Skeletal muscle tissue (tissue), 4 donors: ENCODE measurements around the gene HSD17B14. TPM values are rescaled to one million over a fixed set of nuclear protein-coding genes. Genes with fewer than 3 reads are reported as not detected.

Experiments
- H3K27ac ChIP-seq: one replicate; pipeline ENCODE4 v1.7.0; 2013; ENCODE audit warnings: mild to moderate bottlenecking, low read depth, low read length, inconsistent platforms
- H3K27me3 ChIP-seq, 3 donors: one replicate each; pipeline ENCODE4 v1.7.0; 2013; ENCODE audit warnings: low read length in 3 of 3; ENCODE audit not compliant: control insufficient read depth in 3 of 3, insufficient read depth in 3 of 3
- H3K36me3 ChIP-seq, 3 donors: one replicate each; pipeline ENCODE4 v1.7.0; 2013; ENCODE audit warnings: low read length in 3 of 3; ENCODE audit not compliant: control insufficient read depth in 3 of 3, insufficient read depth in 3 of 3
- H3K4me1 ChIP-seq, 3 donors: one replicate each; pipeline ENCODE4 v1.7.0; 2013; ENCODE audit warnings: low read length in 3 of 3, mild to moderate bottlenecking in 3 of 3; ENCODE audit not compliant: control insufficient read depth in 3 of 3, insufficient read depth in 3 of 3
- H3K4me3 ChIP-seq, 3 donors: one replicate each; pipeline ENCODE4 v1.7.0; 2013; ENCODE audit warnings: low read length in 3 of 3
- H3K9ac ChIP-seq, 3 donors: one replicate each; pipeline ENCODE4 v1.7.0; 2013; ENCODE audit warnings: low read length in 3 of 3, mild to moderate bottlenecking in 3 of 3, moderate library complexity in 2 of 3, low read depth in 1 of 3
- H3K9me3 ChIP-seq, 3 donors: one replicate each; pipeline ENCODE4 v1.7.0; 2013; ENCODE audit warnings: low read length in 3 of 3; ENCODE audit not compliant: control insufficient read depth in 3 of 3
- total RNA-seq: library from RNA; depleted of rRNA; stranded (reverse); fragments of >200 nt; gene quantifications from one replicate; pipeline ENCODE4 v1.2.3, GENCODE V29; 2014
- donor health status: Osteomylitis.

Gene HSD17B14
- total RNA-seq, 1 donor from 2014 or later = 0.52 TPM

- Histone ChIP-seq H3K4me1 (peaks cover 9 to 28% (median 28%) of the 10 kb centered on the region in 3 donors), H3K27me3 (no peaks in the 10 kb centered on the region), H3K36me3 (peaks cover 0 to 7% (median 3%) of the 10 kb centered on the region in 3 donors), H3K27ac (no peak overlapping the region), H3K9ac (no peak overlapping the region), H3K9me3 (no peaks in the 10 kb centered on the region), H3K4me3 (no peak overlapping the region)
Observed at GRCh38 chr19:48805452-48805851, 30.8 kb downstream of the HSD17B14 start.

DNA sequence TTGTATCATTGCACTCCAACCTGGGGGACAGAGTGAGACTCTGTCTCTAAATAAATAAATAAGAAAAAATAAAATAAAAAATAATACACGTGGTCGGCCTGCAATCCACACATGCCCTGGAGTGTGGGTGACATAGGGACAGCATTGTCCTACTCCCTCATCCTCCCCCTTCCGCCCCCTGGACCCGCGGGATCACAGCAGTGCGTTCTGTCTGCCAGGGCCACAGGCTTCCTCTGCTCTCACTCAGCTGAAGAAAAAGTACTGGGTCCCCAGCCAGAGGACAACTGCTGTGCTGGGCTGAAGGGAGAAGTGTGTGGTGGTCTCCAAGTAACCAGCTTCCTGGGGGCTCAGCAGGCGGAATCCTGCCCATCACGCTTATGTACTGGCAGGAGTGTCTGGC is 31.8 kb downstream of the HSD17B14 start:
- peaks cover 0 to 21% (median 18%) of the 10 kb centered on the region in 3 donors for H3K4me1 ChIP-seq
- no peak overlapping the region for H3K9ac ChIP-seq
- H3K27ac ChIP-seq = no peak overlapping the region
- H3K4me3 ChIP-seq = no peak overlapping the region
- no peaks in the 10 kb centered on the region for H3K27me3 ChIP-seq
- peaks cover 0 to 10% (median 3%) of the 10 kb centered on the region in 3 donors for H3K36me3 ChIP-seq
- no peaks in the 10 kb centered on the region for H3K9me3 ChIP-seq

- H3K27me3 ChIP-seq = no peaks in the 10 kb centered on the region
- H3K4me3 ChIP-seq = no peak overlapping the region
- no peaks in the 10 kb centered on the region for H3K9me3 ChIP-seq
- peaks cover 0 to 10% (median 9%) of the 10 kb centered on the region in 3 donors for H3K4me1 ChIP-seq
- H3K9ac ChIP-seq = no peak overlapping the region
- H3K27ac ChIP-seq = no peak overlapping the region
- H3K36me3 ChIP-seq = peaks cover 0 to 11% (median 7%) of the 10 kb centered on the region in 3 donors
Observed at GRCh38 chr19:48802623-48803022, 33.7 kb downstream of the HSD17B14 start.

DNA sequence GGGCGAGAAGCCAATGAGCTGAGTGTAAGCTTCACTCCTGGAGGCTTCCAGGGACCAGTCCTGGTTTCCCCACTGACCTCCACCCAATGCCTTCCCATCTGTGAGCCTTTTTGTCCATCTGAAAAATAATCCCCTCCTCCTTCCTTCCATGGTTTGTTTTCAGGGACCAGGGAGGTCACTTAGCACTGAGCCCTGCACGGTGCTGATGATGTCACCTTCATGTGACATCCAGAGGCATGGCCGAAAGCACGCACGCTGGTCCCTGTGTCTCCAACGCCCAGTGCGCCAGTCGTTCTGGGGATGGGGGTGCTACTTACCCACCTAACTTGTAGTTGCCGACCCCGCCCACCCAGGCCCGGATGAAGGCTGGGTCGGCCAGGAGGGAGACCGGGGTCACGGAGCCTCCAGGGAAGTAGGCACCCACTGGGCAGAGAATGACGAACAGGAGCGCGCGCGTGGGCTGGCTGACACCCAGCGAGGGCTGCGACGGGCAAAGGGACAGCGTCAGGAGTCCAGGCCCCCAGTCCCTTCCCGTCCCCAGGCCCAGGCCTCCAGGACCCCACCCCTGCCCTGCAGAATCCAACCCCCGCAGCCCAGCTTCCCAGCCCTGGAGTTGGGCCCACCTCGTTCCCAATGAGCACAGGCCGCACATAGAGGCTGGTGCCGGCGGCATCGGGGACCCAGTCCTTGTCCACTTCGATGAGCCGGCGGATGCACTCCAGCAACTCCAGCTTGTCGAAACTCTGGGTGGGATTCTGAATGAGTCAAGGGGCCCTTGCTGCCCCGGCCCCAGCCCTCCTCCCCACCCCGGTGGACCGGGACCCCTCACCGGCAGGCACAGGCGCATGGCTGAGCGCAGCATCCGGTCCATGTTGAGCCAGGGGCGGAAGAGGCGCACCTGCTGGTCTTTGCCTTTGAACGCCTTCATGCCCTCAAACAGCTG is 36.7 kb downstream of the HSD17B14 start:
- H3K4me3 ChIP-seq = no peak overlapping the region
- no peak overlapping the region for H3K9ac ChIP-seq
- no peaks in the 10 kb centered on the region for H3K27me3 ChIP-seq
- no peaks in the 10 kb centered on the region for H3K9me3 ChIP-seq
- H3K4me1 ChIP-seq = peaks cover 8 to 21% (median 16%) of the 10 kb centered on the region in 3 donors
- no peak overlapping the region for H3K27ac ChIP-seq
- H3K36me3 ChIP-seq = peaks cover 0 to 13% (median 9%) of the 10 kb centered on the region in 3 donors

DNA sequence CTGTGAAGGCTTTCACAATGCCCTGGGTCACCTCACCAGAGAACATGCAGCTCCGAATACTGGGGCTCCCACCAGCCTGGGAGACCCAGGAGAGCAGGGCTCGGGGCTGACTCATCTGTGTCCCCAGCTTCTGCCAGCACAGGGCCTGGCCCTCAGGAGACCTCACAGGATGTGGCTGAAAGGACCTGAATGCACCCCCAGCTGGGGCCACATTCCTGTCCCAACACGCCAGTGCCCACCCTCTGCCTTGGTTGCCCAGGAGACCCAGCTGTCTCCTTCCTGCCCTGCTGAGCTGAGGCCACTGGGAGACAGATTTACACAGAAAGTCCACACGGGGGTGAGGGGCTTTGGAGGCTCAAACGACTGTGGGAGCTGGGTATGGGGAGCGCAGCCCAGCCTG is 37.4 kb downstream of the HSD17B14 start:
- H3K4me3 ChIP-seq = no peak overlapping the region
- no peak overlapping the region for H3K27ac ChIP-seq
- H3K4me1 ChIP-seq = peaks cover 8 to 24% (median 18%) of the 10 kb centered on the region in 3 donors
- H3K36me3 ChIP-seq = peaks cover 0 to 13% (median 9%) of the 10 kb centered on the region in 3 donors
- H3K9me3 ChIP-seq = no peaks in the 10 kb centered on the region
- H3K27me3 ChIP-seq = no peaks in the 10 kb centered on the region
- H3K9ac ChIP-seq = peak overlapping the region in 1 of 3 donors; percentile 40

GRCh38 chr19:48797103-48797502 is 39.2 kb downstream of the HSD17B14 start:
- Histone ChIP-seq H3K36me3 (peaks cover 0 to 13% (median 9%) of the 10 kb centered on the region in 3 donors), H3K9me3 (no peaks in the 10 kb centered on the region), H3K4me1 (peaks cover 8 to 24% (median 18%) of the 10 kb centered on the region in 3 donors), H3K9ac (no peak overlapping the region), H3K27me3 (no peaks in the 10 kb centered on the region), H3K27ac (no peak overlapping the region), H3K4me3 (no peak overlapping the region)

DNA sequence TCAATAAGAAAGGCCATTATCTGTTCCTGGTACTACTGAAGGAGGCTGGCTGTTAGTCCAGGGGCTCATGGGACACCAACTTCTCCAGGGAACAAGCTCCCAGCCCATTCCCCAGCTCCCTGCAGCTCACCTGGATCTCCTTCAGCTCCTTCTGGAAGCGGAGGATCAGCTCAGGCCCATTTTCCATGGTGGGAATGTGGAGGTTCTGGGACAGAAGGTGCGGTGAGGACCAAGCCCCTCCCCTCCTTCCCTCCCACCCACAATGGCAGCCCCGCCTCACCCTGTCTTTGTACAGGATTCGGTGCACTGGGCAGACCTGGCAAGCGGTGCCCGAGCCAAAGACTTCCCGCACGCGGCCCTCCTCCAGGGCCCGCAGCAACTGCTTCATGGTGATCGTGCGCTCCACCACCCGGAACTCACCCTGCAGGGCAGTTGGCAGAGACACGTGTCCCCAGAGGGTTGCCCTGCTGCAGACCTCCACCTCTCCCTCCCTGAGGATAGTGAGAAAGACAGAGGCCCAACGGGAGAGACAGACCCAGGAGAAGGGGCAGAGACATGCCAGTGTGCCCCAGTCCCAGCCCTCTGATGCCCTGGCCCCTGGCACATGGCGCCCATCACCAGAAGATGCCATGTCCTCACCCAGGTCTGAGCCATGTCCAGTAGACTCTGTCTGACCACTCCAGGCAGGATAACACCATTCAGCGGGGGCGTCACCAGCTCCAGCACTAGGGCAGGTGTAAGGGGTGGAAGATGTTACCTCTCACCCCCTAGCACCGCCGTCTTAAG is 39.8 kb downstream of the HSD17B14 start:
- Histone ChIP-seq H3K4me1 (peaks cover 8 to 24% (median 18%) of the 10 kb centered on the region in 3 donors), H3K9ac (peak overlapping the region in 1 of 3 donors; percentile 28), H3K36me3 (peaks cover 0 to 13% (median 9%) of the 10 kb centered on the region in 3 donors), H3K27ac (peak overlapping the region; percentile 75), H3K4me3 (no peak overlapping the region), H3K9me3 (no peaks in the 10 kb centered on the region), H3K27me3 (no peaks in the 10 kb centered on the region)

DNA sequence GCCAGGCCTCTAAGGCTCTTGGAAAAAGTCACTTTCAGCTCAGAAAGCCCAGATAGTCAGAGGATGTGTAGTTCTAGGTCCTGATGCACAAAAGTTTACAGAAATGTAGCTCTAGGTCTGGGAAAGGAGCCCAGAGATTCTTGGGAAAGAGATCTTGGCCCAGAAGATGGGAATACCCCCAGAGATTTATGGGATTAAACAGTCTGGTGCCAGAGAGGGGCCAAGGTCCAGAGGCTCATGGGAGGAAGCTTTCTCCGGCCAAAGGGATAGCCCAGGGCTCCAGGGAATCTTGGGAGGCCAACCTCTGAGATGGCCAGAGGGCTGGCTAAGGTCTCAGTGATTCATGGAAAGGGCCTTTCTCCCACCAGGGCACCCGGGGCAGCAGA is 40.6 kb downstream of the HSD17B14 start:
- H3K9ac ChIP-seq = peak overlapping the region in 2 of 3 donors; percentile 4 to 28
- peaks cover 8 to 24% (median 18%) of the 10 kb centered on the region in 3 donors for H3K4me1 ChIP-seq
- H3K36me3 ChIP-seq = peaks cover 0 to 13% (median 9%) of the 10 kb centered on the region in 3 donors
- peak overlapping the region; percentile 75 for H3K27ac ChIP-seq
- H3K4me3 ChIP-seq = no peak overlapping the region
- no peaks in the 10 kb centered on the region for H3K27me3 ChIP-seq
- H3K9me3 ChIP-seq = no peaks in the 10 kb centered on the region

DNA sequence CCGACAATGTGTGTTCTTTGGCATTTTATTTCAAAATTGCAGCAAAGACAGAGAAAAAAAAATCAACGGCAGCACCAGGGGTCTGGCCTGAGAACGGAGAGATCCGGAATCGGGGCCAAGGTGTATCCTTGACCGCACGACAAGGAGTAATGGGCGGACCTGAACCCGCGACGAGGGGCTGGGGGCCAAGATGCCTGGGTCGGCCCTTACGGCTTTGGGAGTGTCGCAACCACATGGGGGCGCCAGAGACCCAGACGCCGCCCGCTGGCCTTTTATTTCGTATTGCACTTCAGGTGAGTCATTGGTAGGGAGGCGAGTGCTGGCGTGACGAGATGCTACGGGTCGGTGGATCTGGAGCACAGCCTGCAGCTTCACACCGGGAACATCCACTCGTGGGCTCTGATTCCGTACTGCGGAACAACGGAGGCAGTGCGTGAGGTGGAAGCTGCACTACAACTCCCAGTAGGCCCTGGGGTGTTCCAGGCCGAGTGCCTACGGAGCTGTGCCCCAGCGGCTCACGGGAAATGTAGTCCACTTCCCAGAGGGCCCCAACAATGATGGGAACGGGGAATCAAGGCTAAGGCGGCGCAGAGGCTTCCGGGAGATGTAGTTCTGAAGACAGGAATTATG is 41.1 kb downstream of the HSD17B14 start:
- Histone ChIP-seq H3K36me3 (peaks cover 0 to 13% (median 9%) of the 10 kb centered on the region in 3 donors), H3K4me3 (peak overlapping the region; percentile 73 to 94 (median 94)), H3K9me3 (no peaks in the 10 kb centered on the region), H3K27me3 (no peaks in the 10 kb centered on the region), H3K9ac (peak overlapping the region; percentile 68 to 87 (median 85)), H3K27ac (peak overlapping the region; percentile 75), H3K4me1 (peaks cover 8 to 24% (median 18%) of the 10 kb centered on the region in 3 donors)
